K562 (cell line): ENCODE results near the gene SOX6.

Experiments used
- CHD2 ChIP-seq: IDR thresholded peaks from 2 replicates; pipeline ENCODE4 v1.6.1; 2011; ENCODE audit warnings: low read depth, low read length
- JUN ChIP-seq, 2 experiments: sonication (generic) in 1 of 2; formaldehyde crosslinking in 1 of 2; IDR thresholded peaks; 2 replicates each; pipeline versions ENCODE4 v1.6.1 to v1.8.0; 2012 to 2022; ENCODE audit warnings: borderline replicate concordance in 2 of 2, mild to moderate bottlenecking in 2 of 2, improper control_type of control experiment in 1 of 2, low read depth in 1 of 2, low read length in 1 of 2, missing genetic modification reagents in 1 of 2
- TCF7 ChIP-seq: sonication (generic); IDR thresholded peaks from 2 replicates; pipeline ENCODE4 v1.6.1; 2016; ENCODE audit warnings: antibody characterized with exemption, borderline replicate concordance
- ZZZ3 ChIP-seq: fragments of 450-650 bp; IDR thresholded peaks from 2 replicates; pipeline ENCODE4 v1.6.1; 2016; ENCODE audit warnings: antibody characterized with exemption, mild to moderate bottlenecking, moderate library complexity
- TF ChIP-seq, protein P1 (sequence below): sonication (generic); formaldehyde crosslinking; IDR thresholded peaks from 2 replicates; pipeline ENCODE4 v1.8.0; 2023; ENCODE audit warnings: missing genetic modification reagents, mild to moderate bottlenecking, borderline replicate concordance

DNA sequence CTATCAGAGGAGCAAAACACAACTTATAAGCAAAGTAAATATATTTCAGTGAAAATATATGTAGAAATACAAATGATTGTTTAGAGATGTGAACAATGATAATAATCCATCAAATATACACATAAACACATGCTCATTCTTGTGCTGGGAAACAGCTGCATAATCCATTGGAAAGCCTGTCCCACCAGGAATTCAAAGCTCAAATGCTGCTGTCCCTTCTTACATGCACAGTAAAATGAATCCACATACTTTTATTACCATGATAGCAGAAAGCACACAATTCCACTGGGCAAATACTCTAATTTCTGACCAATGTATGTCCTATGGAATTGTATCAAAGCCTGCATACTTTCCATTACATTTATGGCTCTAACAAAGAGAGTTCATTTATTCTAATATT is 44.5 kb downstream of the SOX6 start:
- TF ChIP-seq CHD2 (no peak), JUN (IDR thresholded peaks at IDR 0.05; ENCODE audit: borderline replicate concordance, low read depth, low read length) (no peak), JUN (CRISPR knock-in tag; IDR thresholded peaks at IDR 0.05; ENCODE audit: borderline replicate concordance) (no peak), TCF7 (no peak), ZZZ3 (no peak)
- TF ChIP-seq, protein P1, sequence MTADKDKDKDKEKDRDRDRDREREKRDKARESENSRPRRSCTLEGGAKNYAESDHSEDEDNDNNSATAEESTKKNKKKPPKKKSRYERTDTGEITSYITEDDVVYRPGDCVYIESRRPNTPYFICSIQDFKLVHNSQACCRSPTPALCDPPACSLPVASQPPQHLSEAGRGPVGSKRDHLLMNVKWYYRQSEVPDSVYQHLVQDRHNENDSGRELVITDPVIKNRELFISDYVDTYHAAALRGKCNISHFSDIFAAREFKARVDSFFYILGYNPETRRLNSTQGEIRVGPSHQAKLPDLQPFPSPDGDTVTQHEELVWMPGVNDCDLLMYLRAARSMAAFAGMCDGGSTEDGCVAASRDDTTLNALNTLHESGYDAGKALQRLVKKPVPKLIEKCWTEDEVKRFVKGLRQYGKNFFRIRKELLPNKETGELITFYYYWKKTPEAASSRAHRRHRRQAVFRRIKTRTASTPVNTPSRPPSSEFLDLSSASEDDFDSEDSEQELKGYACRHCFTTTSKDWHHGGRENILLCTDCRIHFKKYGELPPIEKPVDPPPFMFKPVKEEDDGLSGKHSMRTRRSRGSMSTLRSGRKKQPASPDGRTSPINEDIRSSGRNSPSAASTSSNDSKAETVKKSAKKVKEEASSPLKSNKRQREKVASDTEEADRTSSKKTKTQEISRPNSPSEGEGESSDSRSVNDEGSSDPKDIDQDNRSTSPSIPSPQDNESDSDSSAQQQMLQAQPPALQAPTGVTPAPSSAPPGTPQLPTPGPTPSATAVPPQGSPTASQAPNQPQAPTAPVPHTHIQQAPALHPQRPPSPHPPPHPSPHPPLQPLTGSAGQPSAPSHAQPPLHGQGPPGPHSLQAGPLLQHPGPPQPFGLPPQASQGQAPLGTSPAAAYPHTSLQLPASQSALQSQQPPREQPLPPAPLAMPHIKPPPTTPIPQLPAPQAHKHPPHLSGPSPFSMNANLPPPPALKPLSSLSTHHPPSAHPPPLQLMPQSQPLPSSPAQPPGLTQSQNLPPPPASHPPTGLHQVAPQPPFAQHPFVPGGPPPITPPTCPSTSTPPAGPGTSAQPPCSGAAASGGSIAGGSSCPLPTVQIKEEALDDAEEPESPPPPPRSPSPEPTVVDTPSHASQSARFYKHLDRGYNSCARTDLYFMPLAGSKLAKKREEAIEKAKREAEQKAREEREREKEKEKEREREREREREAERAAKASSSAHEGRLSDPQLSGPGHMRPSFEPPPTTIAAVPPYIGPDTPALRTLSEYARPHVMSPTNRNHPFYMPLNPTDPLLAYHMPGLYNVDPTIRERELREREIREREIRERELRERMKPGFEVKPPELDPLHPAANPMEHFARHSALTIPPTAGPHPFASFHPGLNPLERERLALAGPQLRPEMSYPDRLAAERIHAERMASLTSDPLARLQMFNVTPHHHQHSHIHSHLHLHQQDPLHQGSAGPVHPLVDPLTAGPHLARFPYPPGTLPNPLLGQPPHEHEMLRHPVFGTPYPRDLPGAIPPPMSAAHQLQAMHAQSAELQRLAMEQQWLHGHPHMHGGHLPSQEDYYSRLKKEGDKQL (CRISPR knock-in tag): no peak
